Mesothelial cell of epicardium (in vitro differentiated cells): ENCODE measurements around the gene CYS1. TPM values are rescaled to one million over a fixed set of nuclear protein-coding genes. Genes with fewer than 3 reads are reported as not detected.

Experiments used
- DNase-seq, 2 experiments: peaks; one replicate each; pipeline ENCODE4 v3.0.0; 2021; ENCODE audit warnings: low spot score in 2 of 2; ENCODE audit not compliant: unreplicated experiment in 2 of 2
- H3K27ac Mint-ChIP-seq: 2 replicates; pipeline ENCODE4 v1.8.0; 2021; ENCODE audit warnings: mixed read lengths
- H3K27me3 Mint-ChIP-seq: 2 replicates; pipeline ENCODE4 v1.8.0; 2021; ENCODE audit warnings: low read depth, mixed read lengths
- H3K36me3 Mint-ChIP-seq: 2 replicates; pipeline ENCODE4 v1.8.0; 2021; ENCODE audit warnings: mixed read lengths
- H3K4me1 Mint-ChIP-seq: 2 replicates; pipeline ENCODE4 v1.8.0; 2021; ENCODE audit warnings: mixed read lengths
- H3K4me3 Mint-ChIP-seq: 2 replicates; pipeline ENCODE4 v1.8.0; 2021; ENCODE audit warnings: mild to moderate bottlenecking, moderate library complexity, mixed read lengths
- H3K9me3 Mint-ChIP-seq: 2 replicates; pipeline ENCODE4 v1.8.0; 2021; ENCODE audit warnings: mixed read lengths
- total RNA-seq: library from RNA; stranded (reverse); gene quantifications from 3 replicates; pipeline ENCODE4 v1.2.1, GENCODE V29; 2021
- TF ChIP-seq, protein P1 (sequence below): fragments of 200-600 bp; sonication (generic); IDR thresholded peaks from one replicate; pipeline ENCODE4 v1.5.0; 2021; ENCODE audit warnings: antibody characterized with exemption; ENCODE audit not compliant: unreplicated experiment

Gene CYS1, protein sequence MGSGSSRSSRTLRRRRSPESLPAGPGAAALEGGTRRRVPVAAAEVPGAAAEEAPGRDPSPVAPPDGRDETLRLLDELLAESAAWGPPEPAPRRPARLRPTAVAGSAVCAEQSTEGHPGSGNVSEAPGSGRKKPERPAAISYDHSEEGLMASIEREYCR
- total RNA-seq = 1.3 to 1.4 TPM (median 1.3 TPM) in 3 replicates

DNA sequence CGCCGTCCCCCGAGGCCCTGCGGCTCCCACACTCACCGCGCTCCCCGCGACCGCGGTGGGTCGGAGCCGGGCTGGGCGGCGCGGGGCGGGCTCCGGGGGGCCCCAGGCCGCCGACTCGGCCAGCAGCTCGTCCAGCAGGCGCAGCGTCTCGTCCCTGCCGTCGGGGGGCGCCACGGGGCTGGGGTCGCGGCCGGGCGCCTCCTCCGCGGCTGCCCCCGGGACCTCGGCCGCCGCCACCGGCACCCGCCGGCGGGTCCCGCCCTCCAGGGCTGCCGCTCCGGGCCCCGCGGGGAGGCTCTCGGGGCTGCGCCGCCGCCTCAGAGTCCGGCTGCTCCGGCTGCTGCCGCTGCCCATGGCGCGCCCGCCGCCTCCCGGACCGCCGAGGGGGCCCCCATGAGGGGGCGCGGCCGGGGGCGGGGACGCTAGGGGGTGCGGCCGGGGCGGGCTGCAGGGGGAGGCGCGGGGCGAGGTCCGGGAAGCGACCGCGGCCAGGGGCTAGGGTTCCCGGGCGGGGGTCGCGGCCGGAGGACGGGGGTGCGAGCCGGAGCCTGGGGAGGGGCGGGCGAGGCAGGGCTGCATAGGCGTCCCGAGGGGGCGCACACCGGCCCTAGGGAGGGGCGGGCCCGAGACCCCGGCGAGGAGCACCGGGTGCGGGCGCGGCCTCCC, at the start of gene CYS1:
CYS1 (minus strand) TSS at position 542 of the 666 bp plus-strand sequence; CDS start at position 354, 188 bp downstream.
- H3K4me3 Mint-ChIP-seq = peak within 1 kb of the TSS; percentile 79
- peaks cover 88% of the 10 kb centered on the region for H3K27me3 Mint-ChIP-seq
- TF ChIP-seq, protein P1, sequence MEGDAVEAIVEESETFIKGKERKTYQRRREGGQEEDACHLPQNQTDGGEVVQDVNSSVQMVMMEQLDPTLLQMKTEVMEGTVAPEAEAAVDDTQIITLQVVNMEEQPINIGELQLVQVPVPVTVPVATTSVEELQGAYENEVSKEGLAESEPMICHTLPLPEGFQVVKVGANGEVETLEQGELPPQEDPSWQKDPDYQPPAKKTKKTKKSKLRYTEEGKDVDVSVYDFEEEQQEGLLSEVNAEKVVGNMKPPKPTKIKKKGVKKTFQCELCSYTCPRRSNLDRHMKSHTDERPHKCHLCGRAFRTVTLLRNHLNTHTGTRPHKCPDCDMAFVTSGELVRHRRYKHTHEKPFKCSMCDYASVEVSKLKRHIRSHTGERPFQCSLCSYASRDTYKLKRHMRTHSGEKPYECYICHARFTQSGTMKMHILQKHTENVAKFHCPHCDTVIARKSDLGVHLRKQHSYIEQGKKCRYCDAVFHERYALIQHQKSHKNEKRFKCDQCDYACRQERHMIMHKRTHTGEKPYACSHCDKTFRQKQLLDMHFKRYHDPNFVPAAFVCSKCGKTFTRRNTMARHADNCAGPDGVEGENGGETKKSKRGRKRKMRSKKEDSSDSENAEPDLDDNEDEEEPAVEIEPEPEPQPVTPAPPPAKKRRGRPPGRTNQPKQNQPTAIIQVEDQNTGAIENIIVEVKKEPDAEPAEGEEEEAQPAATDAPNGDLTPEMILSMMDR = no peak
- H3K4me1 Mint-ChIP-seq = peaks cover 15% of the 10 kb centered on the region
- H3K9me3 Mint-ChIP-seq = no peaks in the 10 kb centered on the region
- no peak for DNase-seq
- H3K27ac Mint-ChIP-seq = peak within 1 kb of the TSS; percentile 77
- H3K36me3 Mint-ChIP-seq = no peaks in the 10 kb centered on the region

DNA sequence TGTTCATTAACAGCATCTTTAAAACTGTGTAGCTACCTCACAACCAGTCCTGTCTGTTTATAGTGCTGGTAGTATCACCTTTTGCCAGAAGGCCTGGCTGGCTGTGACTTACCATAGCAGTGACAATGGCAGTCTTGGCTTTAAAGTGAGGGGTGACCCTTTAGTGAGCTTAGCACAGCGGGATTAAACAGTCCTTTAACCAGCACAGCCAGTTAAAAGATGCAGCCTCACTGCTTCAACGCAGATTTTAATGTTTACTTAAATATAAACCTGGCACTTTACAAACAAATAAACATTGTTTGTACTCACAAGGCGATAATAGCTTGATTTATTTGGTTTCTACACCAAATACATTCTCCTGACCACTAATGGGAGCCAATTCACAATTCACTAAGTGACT, 49.3 kb upstream of the CYS1 start:
- no peak for DNase-seq
- H3K4me1 Mint-ChIP-seq = peaks cover 19% of the 10 kb centered on the region
- H3K9me3 Mint-ChIP-seq = no peaks in the 10 kb centered on the region
- H3K4me3 Mint-ChIP-seq = no peak overlapping the region
- peaks cover 15% of the 10 kb centered on the region for H3K36me3 Mint-ChIP-seq
- no peak overlapping the region for H3K27ac Mint-ChIP-seq
- TF ChIP-seq, protein P1 = no peak
- no peaks in the 10 kb centered on the region for H3K27me3 Mint-ChIP-seq

DNA sequence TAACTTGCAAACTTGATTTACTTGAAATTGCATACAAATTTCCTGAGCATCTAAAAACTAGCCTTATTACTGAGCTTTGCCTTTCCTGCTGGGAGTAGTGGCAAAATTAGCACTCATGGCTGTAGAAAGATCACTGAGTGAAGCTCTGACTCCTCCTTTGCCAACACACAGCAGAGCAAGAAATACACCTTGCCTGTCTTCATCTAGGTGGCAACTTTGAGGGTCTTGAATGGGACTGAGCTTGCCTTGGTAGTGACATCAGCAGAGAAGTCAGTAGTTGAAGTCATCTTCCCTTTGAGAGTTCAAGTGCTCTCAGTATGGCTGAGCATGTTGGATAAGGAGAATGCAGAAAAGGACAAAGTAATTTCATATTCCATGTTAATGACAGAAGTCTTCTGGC, 48.2 kb upstream of the CYS1 start:
- Mint-ChIP-seq H3K4me3 (no peak overlapping the region), H3K9me3 (no peaks in the 10 kb centered on the region), H3K36me3 (peaks cover 15% of the 10 kb centered on the region), H3K27me3 (peaks cover 4% of the 10 kb centered on the region), H3K4me1 (peaks cover 28% of the 10 kb centered on the region), H3K27ac (no peak overlapping the region)
- TF ChIP-seq, protein P1 = no peak
- DNase-seq = no peak

DNA sequence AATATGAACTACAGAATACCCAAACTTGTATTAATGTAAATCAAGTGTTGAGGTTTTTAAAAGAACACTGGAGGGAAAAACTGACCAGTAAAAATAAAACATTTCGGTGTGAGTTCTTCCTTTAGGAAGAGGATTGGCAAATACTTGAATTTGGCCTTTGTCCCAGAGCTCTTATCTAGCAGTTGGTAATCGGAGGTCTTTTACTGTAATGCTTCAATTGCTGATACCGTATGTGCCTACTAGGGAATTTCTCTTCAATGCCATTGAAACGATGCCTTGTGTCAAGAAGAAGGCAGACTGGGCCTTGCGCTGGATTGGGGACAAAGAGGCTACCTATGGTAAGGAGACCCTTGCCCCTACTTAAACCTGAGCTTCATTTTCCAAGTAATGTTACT, 46.4 kb upstream of the CYS1 start:
- Mint-ChIP-seq H3K9me3 (no peaks in the 10 kb centered on the region), H3K36me3 (peaks cover 10% of the 10 kb centered on the region), H3K27me3 (peaks cover 6% of the 10 kb centered on the region), H3K27ac (no peak overlapping the region), H3K4me1 (peaks cover 32% of the 10 kb centered on the region), H3K4me3 (no peak overlapping the region)
- DNase-seq = no peak
- TF ChIP-seq, protein P1 = no peak

DNA sequence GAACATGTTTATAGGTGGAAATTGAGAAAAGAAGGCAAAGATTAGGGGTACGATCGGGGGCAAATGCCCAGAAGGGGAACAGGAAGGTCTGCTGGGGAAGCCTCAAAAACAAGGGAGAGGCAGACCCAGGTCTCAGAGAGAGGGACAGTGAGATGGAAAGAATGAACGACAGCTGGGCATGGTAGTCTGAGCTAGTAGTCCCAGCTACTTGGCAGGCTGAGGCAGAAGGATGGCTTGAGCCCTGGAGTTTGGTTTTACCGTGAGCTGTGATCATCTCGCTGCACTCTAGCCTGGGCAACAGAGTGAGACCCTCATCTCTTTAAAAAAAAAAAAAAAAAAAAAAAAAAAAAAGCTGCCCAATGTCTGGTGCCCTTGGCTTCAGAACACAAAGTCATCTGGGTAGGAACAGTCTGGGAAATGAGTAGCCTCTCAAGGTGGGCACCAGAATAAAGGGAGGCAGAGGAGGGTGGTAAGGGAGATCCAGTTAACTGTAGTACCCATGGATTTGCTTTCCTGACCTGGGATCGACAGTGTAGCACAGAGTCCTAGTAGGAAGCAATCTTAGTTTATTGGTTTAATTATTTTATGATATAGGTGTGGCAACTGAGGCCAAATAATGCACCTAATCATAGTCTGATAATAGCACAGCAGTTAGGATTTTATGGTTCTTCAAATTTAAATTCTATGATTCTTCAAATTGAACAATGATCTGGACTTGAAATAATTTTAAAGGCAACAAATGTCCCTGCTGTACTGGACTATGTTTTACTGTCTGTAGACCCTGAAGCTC, 45.8 kb upstream of the CYS1 start:
- Mint-ChIP-seq H3K4me1 (peaks cover 38% of the 10 kb centered on the region), H3K27ac (no peak overlapping the region), H3K27me3 (peaks cover 6% of the 10 kb centered on the region), H3K4me3 (no peak overlapping the region), H3K9me3 (no peaks in the 10 kb centered on the region), H3K36me3 (peaks cover 10% of the 10 kb centered on the region)
- TF ChIP-seq, protein P1 = no peak
- no peak for DNase-seq
